Peyer's patch (tissue), 4 donors: ENCODE measurements around the gene SYNJ1. TPM values are rescaled to one million over a fixed set of nuclear protein-coding genes. Genes with fewer than 3 reads are reported as not detected.
"Not testable (repeated sequence)": the region's sequence is repeated elsewhere in the genome, so short reads cannot be mapped to it uniquely, and the experiment has no call there.

Experiments used
- DNase-seq, 3 donors: peaks; one replicate each; pipeline ENCODE4 v3.0.0-alpha.2; 2017 to 2019
- H3K27ac ChIP-seq, 4 donors: fragments of 200-600 bp; sonication (generic); one replicate each; pipeline ENCODE4 v1.5.1; 2016 to 2019
- H3K27me3 ChIP-seq, 2 donors: fragments of 200-600 bp; sonication (generic); one replicate each; pipeline ENCODE4 v1.5.1; 2019
- H3K36me3 ChIP-seq, 3 donors: fragments of 200-600 bp; sonication (generic); one replicate each; pipeline ENCODE4 v1.5.1; 2016 to 2019
- H3K4me1 ChIP-seq, 4 donors: fragments of 200-600 bp; sonication (generic); one replicate each; pipeline ENCODE4 v1.5.1; 2016 to 2019
- H3K4me3 ChIP-seq, 4 donors: fragments of 200-600 bp; sonication (generic); 1 replicate in 3 of 4; 2 replicates in 1 of 4; pipeline ENCODE4 v1.5.1; 2016 to 2019; ENCODE audit warnings: mild to moderate bottlenecking in 1 of 4
- H3K9me3 ChIP-seq, 4 donors: fragments of 200-600 bp; sonication (generic); one replicate each; pipeline ENCODE4 v1.5.1; 2016 to 2019; ENCODE audit warnings: mild to moderate bottlenecking in 1 of 4
- POLR2A ChIP-seq, 2 donors: fragments of 450-650 bp; IDR thresholded peaks; one replicate each; pipeline ENCODE4 v1.5.1; 2017; ENCODE audit warnings: antibody characterized with exemption in 2 of 2, mild to moderate bottlenecking in 2 of 2, moderate library complexity in 2 of 2
- total RNA-seq, 4 donors: library from RNA; depleted of rRNA; stranded (reverse); fragments of >200 nt; gene quantifications; one replicate each; pipeline ENCODE4 v1.1.0, GENCODE V29; 2016
- TF ChIP-seq, protein P1 (sequence below), 6 experiments: fragments of 450-650 bp in 4 of 6; fragments of 200-600 bp in 2 of 6; sonication (generic) in 1 of 6; IDR thresholded peaks; one replicate each; pipeline ENCODE4 v1.5.1; 2017 to 2019; ENCODE audit warnings: antibody characterized with exemption in 6 of 6, mild to moderate bottlenecking in 3 of 6, moderate library complexity in 1 of 6

The SYNJ1 gene
- total RNA-seq, 4 donors from 2014 or later: 13.5 to 45.4 (median 16.1) TPM

DNA sequence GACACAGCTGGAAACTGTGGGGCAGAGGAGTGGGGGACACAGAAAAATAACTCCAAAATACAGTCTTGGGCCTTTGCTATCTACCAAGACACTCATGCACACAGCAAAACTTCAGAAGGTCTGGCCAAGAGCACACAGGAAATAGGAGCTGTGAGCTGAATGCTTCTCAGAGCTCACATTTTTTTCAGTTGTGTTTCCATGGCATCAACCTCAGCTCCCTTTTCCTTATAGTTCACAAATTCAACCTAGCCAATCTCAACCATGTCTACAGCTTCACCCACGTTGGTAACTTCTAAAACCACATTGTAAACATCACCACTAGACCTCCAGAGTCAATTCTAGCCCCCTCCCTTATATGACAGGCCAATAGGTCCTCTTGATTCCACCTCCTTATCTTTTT, 19.6 kb upstream of the SYNJ1 start:
- Histone ChIP-seq H3K27me3 (no peaks in the 10 kb centered on the region), H3K27ac (no peak overlapping the region), H3K36me3 (peaks cover 0 to 82% (median 0%) of the 10 kb centered on the region in 3 donors), H3K4me1 (no peaks in the 10 kb centered on the region), H3K9me3 (no peaks in the 10 kb centered on the region), H3K4me3 (no peak overlapping the region)
- TF ChIP-seq, protein P1, sequence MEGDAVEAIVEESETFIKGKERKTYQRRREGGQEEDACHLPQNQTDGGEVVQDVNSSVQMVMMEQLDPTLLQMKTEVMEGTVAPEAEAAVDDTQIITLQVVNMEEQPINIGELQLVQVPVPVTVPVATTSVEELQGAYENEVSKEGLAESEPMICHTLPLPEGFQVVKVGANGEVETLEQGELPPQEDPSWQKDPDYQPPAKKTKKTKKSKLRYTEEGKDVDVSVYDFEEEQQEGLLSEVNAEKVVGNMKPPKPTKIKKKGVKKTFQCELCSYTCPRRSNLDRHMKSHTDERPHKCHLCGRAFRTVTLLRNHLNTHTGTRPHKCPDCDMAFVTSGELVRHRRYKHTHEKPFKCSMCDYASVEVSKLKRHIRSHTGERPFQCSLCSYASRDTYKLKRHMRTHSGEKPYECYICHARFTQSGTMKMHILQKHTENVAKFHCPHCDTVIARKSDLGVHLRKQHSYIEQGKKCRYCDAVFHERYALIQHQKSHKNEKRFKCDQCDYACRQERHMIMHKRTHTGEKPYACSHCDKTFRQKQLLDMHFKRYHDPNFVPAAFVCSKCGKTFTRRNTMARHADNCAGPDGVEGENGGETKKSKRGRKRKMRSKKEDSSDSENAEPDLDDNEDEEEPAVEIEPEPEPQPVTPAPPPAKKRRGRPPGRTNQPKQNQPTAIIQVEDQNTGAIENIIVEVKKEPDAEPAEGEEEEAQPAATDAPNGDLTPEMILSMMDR (IDR thresholded peaks at IDR 0.05): no peak
- TF ChIP-seq POLR2A (IDR thresholded peaks at IDR 0.05): no peak
- no peak for DNase-seq

DNA sequence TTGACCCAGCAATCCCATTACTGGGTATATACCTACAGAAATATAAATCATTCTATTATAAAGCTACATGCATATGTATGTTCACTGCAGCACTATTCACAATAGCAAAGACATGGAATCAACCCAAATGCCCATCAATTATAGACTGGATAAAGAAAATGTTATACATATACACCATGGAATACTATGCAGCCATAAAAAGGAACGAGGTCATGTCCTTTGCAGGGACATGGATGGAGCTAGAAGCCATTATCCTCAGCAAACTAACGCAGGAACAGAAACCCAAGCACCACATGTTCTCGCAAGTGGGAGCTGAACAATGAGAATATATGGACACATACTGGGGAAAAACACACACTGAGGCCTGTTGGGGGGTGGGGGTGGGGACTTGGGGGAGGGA, 18.9 kb upstream of the SYNJ1 start:
- H3K9me3 ChIP-seq, H3K4me3 ChIP-seq, H3K4me1 ChIP-seq, H3K27ac ChIP-seq, H3K27me3 ChIP-seq, DNase-seq: not testable (repeated sequence)
- peaks cover 0 to 89% (median 0%) of the 10 kb centered on the region in 3 donors for H3K36me3 ChIP-seq

DNA sequence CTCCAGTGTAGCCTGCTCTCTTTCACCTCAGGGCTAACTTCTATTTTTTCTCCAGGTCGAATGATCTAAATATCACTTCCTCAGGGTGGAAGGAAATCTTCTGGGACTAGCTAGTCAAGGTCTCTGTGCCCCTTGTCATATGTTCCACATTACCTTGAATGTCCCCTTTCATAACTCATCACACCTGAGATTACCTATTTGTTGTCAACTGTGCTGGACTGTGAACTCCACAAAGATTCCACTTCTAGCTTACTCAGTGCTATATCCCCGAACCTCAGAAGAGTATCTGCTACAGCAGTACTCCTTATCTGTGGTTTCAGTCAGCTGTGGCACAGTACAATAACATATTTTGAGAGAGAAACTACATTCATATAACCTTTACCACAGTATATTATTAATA, 14.6 kb upstream of the SYNJ1 start:
- DNase-seq: no peak
- no peak overlapping the region for H3K27ac ChIP-seq

DNA sequence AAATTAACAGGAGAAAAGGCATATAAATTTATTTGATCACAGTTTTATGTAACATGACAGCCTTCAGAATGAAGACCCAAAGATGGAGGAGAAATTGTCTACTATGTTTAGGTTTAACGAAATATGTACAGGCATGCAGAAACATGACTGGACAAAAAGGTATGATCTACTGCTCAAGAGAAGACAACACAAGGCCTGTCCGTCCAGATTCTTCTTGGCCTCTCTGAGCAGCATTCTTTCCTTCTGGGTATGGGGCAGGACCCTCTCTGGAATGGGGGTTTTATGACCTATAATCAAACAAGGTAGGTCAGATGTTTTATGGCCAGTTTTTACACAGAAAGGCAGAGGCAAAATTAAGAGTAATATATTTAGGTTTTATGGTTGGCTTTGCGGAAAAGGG, 13.5 kb upstream of the SYNJ1 start:
- peaks cover 0 to 73% (median 0%) of the 10 kb centered on the region in 3 donors for H3K36me3 ChIP-seq
- no peaks in the 10 kb centered on the region for H3K27me3 ChIP-seq
- no peaks in the 10 kb centered on the region for H3K9me3 ChIP-seq
- no peak overlapping the region for H3K4me3 ChIP-seq
- no peaks in the 10 kb centered on the region for H3K4me1 ChIP-seq
- H3K27ac ChIP-seq: no peak overlapping the region
- DNase-seq: no peak
- TF ChIP-seq POLR2A (IDR thresholded peaks at IDR 0.05): no peak
- TF ChIP-seq, protein P1 (IDR thresholded peaks at IDR 0.05): no peak

More for the DNA sequence above, 14.6 kb upstream of the SYNJ1 start:
- TF ChIP-seq, protein P1 (IDR thresholded peaks at IDR 0.05): no peak
- TF ChIP-seq POLR2A (IDR thresholded peaks at IDR 0.05): no peak
- Histone ChIP-seq H3K4me1 (no peaks in the 10 kb centered on the region), H3K27me3 (no peaks in the 10 kb centered on the region), H3K9me3 (no peaks in the 10 kb centered on the region), H3K36me3 (peaks cover 0 to 75% (median 0%) of the 10 kb centered on the region in 3 donors), H3K4me3 (no peak overlapping the region)

DNA sequence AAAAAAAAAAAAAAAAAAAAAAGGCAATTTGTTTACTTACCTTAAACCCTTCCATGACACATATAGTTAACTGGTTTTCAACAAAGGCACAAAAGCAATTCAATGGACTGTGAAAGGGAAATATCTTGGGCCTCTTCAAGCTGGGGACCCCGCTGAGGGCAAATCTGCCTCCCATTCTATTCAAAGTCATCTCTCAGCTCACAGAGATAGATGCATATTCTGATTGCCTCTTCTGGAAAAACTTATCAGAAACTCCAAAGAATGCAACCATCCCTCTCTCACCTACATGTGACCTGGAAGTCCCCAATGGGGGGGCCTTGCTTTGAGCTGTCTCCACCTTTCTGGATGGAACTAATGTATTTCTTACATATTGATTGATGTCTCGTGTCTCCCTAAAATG, 12.1 kb upstream of the SYNJ1 start:
- TF ChIP-seq, protein P1 (IDR thresholded peaks at IDR 0.05): no peak
- TF ChIP-seq POLR2A (IDR thresholded peaks at IDR 0.05): no peak
- no peaks in the 10 kb centered on the region for H3K9me3 ChIP-seq
- DNase-seq: no peak
- no peaks in the 10 kb centered on the region for H3K4me1 ChIP-seq
- H3K27ac ChIP-seq: no peak overlapping the region
- H3K4me3 ChIP-seq: no peak overlapping the region
- no peaks in the 10 kb centered on the region for H3K27me3 ChIP-seq
- H3K36me3 ChIP-seq: peaks cover 0 to 73% (median 0%) of the 10 kb centered on the region in 3 donors

DNA sequence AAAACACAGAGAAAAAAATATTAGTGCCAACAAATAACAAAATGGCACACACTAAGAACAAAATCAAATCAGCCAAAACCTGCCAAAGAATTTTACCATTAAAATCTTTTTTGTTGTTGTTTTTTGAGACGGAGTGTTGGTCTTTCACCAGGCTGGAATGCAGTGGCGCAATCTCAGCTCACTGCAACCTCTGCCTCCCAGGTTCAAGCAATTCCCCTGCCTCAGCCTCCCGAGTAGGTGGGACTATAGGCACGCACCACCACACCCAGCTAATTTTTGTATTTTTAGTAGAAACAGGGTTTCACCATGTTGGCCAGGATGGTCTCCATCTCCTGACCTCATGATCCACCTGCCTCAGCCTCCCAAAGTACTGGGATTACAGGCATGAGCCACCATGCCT, 8.3 kb upstream of the SYNJ1 start:
- not testable (repeated sequence) for H3K27ac ChIP-seq, H3K9me3 ChIP-seq, DNase-seq, H3K27me3 ChIP-seq, H3K4me3 ChIP-seq, H3K4me1 ChIP-seq
- H3K36me3 ChIP-seq: peaks cover 0 to 52% (median 0%) of the 10 kb centered on the region in 3 donors

DNA sequence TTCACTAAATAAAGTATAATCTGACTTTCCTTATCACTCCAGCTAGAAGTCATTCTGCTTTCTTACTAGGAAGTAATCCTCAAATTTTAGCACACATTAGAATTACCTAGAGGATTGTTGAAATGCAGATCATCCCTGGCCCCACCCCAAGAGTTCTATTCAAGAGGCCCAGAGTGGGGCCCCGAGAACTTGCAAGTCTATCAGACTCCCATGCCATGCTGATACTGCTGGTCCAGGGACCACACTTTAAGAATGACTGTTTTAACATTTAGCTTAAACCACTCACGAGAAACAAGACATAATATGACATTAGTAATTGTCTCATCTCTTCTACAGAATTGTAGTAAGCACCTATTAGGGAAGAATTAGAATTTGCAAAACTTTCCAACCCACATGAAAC, 7.7 kb upstream of the SYNJ1 start:
- no peak overlapping the region for H3K4me3 ChIP-seq
- no peaks in the 10 kb centered on the region for H3K9me3 ChIP-seq
- no peak for DNase-seq
- H3K4me1 ChIP-seq: no peaks in the 10 kb centered on the region
- TF ChIP-seq, protein P1 (IDR thresholded peaks at IDR 0.05): no peak
- no peak for TF ChIP-seq POLR2A (IDR thresholded peaks at IDR 0.05)
- H3K36me3 ChIP-seq: peaks cover 0 to 46% (median 0%) of the 10 kb centered on the region in 3 donors
- no peak overlapping the region for H3K27ac ChIP-seq
- H3K27me3 ChIP-seq: no peaks in the 10 kb centered on the region
